Brain microvascular endothelial cell (primary cell): Measurements from ENCODE around the gene PIEZO2.

ENCODE experiments used
- DNase-seq: peaks from one replicate; pipeline ENCODE4 v3.0.0-alpha.2; 2020
- H3K27ac ChIP-seq: fragments of 250-450 bp; sonication (Bioruptor Pico); 2 replicates; pipeline ENCODE4 v1.5.1; 2020; ENCODE audit warnings: mild to moderate bottlenecking, moderate library complexity
- H3K27me3 ChIP-seq: fragments of 250-450 bp; sonication (Bioruptor Pico); replicated peaks from 2 replicates; pipeline ENCODE4 v1.5.1; 2020; ENCODE audit warnings: mild to moderate bottlenecking
- H3K36me3 ChIP-seq: fragments of 250-450 bp; sonication (Bioruptor Pico); replicated peaks from 2 replicates; pipeline ENCODE4 v1.5.1; 2020; ENCODE audit warnings: mild to moderate bottlenecking
- H3K4me3 ChIP-seq: 2 replicates; pipeline ENCODE4 v1.5.1; 2011; ENCODE audit warnings: low read depth, mild to moderate bottlenecking, control low read depth, low read length, moderate library complexity
- in situ Hi-C: cut with HindIII; loops from 2 replicates; pipeline ENCODE4 v1.10.0; 2017; ENCODE audit warnings: low sequenced_read_pairs, low pct_ligation_motif_present
- TF ChIP-seq, protein P1 (sequence below): IDR thresholded peaks from 2 replicates; pipeline ENCODE4 v1.5.1; 2011; ENCODE audit warnings: low read depth, mild to moderate bottlenecking, moderate library complexity, low read length, control low read depth, inconsistent platforms; ENCODE audit errors: missing control alignments

Gene PIEZO2

GRCh38 chr18:11078491-11078890 is 70.9 kb downstream of the PIEZO2 start:
- H3K27me3 ChIP-seq = no peaks in the 10 kb centered on the region
- DNase-seq = peak; percentile 10
- no peaks in the 10 kb centered on the region for H3K36me3 ChIP-seq
- no peak overlapping the region for H3K27ac ChIP-seq
- no peak overlapping the region for H3K4me3 ChIP-seq
- in situ Hi-C loops = no loop called here
- TF ChIP-seq, protein P1, sequence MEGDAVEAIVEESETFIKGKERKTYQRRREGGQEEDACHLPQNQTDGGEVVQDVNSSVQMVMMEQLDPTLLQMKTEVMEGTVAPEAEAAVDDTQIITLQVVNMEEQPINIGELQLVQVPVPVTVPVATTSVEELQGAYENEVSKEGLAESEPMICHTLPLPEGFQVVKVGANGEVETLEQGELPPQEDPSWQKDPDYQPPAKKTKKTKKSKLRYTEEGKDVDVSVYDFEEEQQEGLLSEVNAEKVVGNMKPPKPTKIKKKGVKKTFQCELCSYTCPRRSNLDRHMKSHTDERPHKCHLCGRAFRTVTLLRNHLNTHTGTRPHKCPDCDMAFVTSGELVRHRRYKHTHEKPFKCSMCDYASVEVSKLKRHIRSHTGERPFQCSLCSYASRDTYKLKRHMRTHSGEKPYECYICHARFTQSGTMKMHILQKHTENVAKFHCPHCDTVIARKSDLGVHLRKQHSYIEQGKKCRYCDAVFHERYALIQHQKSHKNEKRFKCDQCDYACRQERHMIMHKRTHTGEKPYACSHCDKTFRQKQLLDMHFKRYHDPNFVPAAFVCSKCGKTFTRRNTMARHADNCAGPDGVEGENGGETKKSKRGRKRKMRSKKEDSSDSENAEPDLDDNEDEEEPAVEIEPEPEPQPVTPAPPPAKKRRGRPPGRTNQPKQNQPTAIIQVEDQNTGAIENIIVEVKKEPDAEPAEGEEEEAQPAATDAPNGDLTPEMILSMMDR = no peak

DNA sequence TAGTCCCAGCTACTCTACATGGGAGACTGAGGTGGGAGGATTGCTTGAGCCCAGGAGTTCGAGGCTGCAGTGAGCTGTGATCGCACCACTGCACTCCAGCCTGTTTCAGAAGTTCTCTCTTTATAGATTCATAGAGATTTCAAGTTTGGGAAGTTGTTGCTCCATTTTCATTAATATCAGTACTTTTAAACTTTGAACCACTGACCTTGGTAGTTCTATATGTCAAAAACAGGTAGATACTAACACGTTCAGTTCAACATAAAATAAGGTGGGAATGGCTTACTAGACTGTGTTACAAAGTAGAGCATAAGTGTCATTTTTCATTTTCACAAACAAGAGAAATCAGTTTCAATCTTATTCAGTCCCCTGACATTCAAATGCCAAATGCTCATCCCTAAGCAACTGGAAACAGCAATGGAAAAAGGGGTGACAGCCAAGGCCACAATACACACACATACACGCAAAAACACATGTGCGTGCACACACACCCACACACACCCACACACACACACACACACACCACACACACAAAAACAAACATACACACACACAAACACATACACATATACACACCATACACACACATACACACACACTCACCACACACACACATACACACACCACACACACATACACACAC is 71.7 kb downstream of the PIEZO2 start:
- in situ Hi-C loops = no loop called here
- no peak overlapping the region for H3K27ac ChIP-seq
- no peak overlapping the region for H3K4me3 ChIP-seq
- no peaks in the 10 kb centered on the region for H3K36me3 ChIP-seq
- no peak for DNase-seq
- no peaks in the 10 kb centered on the region for H3K27me3 ChIP-seq
- TF ChIP-seq, protein P1 = no peak

DNA sequence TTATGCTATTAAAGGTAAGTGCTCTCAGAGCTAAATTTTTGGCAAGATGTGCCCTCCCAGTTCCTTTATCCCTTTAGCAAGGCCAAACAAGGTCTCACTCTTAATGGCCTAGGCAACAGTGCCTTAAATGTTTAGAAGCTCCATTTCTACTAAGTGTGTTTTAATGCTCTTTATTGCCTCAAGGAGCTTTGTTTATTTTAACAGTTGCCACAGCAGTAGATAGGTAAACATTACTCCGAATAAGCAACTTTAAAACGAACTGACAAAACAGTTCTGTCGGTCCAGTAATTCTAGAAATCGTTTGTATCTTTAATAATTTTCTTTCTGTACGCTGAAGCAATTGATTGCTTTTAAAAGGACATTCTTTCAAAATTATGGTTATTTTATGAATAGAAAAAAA is 74.5 kb downstream of the PIEZO2 start:
- TF ChIP-seq, protein P1 = no peak
- in situ Hi-C loops = no loop called here
- H3K27ac ChIP-seq = no peak overlapping the region

GRCh38 chr18:11073971-11074370 is 75.4 kb downstream of the PIEZO2 start:
- TF ChIP-seq, protein P1 = no peak
- in situ Hi-C loops = no loop called here
- no peak overlapping the region for H3K4me3 ChIP-seq
- H3K36me3 ChIP-seq = no peaks in the 10 kb centered on the region
- no peak overlapping the region for H3K27ac ChIP-seq
- H3K27me3 ChIP-seq = no peaks in the 10 kb centered on the region
- DNase-seq = no peak

More for the DNA sequence above, 74.5 kb downstream of the PIEZO2 start:
- H3K36me3 ChIP-seq = no peaks in the 10 kb centered on the region
- no peak for DNase-seq
- H3K27me3 ChIP-seq = no peaks in the 10 kb centered on the region
- no peak overlapping the region for H3K4me3 ChIP-seq

DNA sequence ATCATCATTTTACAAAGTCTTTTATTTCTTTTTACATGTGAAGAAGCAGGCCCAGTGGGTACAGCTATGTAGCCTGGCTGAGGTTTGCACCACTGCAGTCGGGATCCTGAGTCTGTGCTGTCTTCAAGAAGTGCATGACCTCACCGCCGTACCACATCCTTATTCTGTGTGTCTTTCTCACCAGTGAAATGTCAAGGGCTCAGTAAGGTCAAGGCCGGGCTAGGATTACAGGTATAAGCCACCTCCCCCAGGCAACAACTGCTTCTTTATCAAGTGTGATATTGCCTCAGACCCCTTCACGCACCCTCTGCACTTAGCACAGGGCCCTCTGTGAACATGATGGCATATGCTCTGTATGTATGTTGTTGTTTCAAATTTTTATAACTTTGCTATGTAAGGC is 76.7 kb downstream of the PIEZO2 start:
- Histone ChIP-seq H3K4me3 (no peak overlapping the region), H3K27ac (no peak overlapping the region), H3K27me3 (no peaks in the 10 kb centered on the region), H3K36me3 (no peaks in the 10 kb centered on the region)
- in situ Hi-C loops = no loop called here
- DNase-seq = no peak
- TF ChIP-seq, protein P1 = no peak

DNA sequence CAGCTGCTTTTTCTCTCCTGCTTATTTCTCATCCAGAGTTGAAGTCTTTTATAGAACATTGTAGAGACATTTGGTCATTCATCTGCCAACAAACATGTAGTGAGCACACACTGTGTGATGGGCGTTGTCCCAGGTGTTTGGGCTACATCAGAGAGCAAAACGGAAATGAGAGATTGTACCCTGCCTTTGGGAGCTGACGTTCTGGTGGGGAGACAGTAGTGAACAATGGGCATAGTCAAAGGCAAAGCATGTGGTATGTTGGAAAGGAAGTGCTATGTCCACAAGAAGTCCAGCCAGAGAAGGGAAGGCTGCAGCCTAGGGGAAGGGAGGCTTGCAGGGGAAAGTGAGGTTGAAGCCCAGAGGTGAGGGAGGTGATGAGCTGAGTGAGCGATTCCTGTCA is 78.1 kb downstream of the PIEZO2 start:
- H3K27me3 ChIP-seq = no peaks in the 10 kb centered on the region
- DNase-seq = no peak
- TF ChIP-seq, protein P1 = no peak

More for the DNA sequence above, 78.1 kb downstream of the PIEZO2 start:
- no peak overlapping the region for H3K4me3 ChIP-seq
- no peak overlapping the region for H3K27ac ChIP-seq
- in situ Hi-C loops = no loop called here
- no peaks in the 10 kb centered on the region for H3K36me3 ChIP-seq
